ENCODE results near the gene NACC2.
A peak's percentile ranks its signal among the peaks of the same experiment; 100 is the strongest.

Gene NACC2

GRCh38 chr9:136021872-136022681 lies 73.0 kb downstream of the NACC2 start:
- DNase-seq (ENCODE audit: low spot score): no peak

GRCh38 chr9:136021171-136021871 lies 73.8 kb downstream of the NACC2 start:
- peak; percentile 45 for DNase-seq (ENCODE audit: low spot score)

GRCh38 chr9:136020671-136021070 lies 74.4 kb downstream of the NACC2 start:
- DNase-seq (ENCODE audit: low spot score): no peak

GRCh38 chr9:136020206-136020605 lies 74.9 kb downstream of the NACC2 start:
- DNase-seq (ENCODE audit: low spot score): no peak

GRCh38 chr9:136019681-136020060 lies 75.4 kb downstream of the NACC2 start:
- no peak for DNase-seq (ENCODE audit: low spot score)

- DNase-seq (ENCODE audit: low spot score): no peak
Observed at GRCh38 chr9:136019041-136019680, 75.9 kb downstream of the NACC2 start.

- no peak for DNase-seq (ENCODE audit: low spot score)
Observed at GRCh38 chr9:136018257-136019031, 76.6 kb downstream of the NACC2 start.

- DNase-seq (ENCODE audit: low spot score): no peak
Observed at GRCh38 chr9:136017289-136018190, 77.5 kb downstream of the NACC2 start.

- no peak for DNase-seq (ENCODE audit: low spot score)
Observed at GRCh38 chr9:136016572-136017288, 78.4 kb downstream of the NACC2 start.

GRCh38 chr9:136015656-136016571 lies 79.2 kb downstream of the NACC2 start:
- no peak for DNase-seq (ENCODE audit: low spot score)

- no peak for DNase-seq (ENCODE audit: low spot score)
Observed at GRCh38 chr9:136014924-136015633, 80.0 kb downstream of the NACC2 start.

- DNase-seq (ENCODE audit: low spot score): no peak
Observed at GRCh38 chr9:136014147-136014923, 80.8 kb downstream of the NACC2 start.

GRCh38 chr9:136013524-136014034 lies 81.5 kb downstream of the NACC2 start:
- DNase-seq (ENCODE audit: low spot score): no peak

GRCh38 chr9:136013116-136013515 lies 82.0 kb downstream of the NACC2 start:
- DNase-seq (ENCODE audit: low spot score): no peak

- DNase-seq (ENCODE audit: low spot score): no peak
Observed at GRCh38 chr9:136012651-136013050, 82.4 kb downstream of the NACC2 start.

GRCh38 chr9:136011703-136012496 lies 83.2 kb downstream of the NACC2 start:
- no peak for DNase-seq (ENCODE audit: low spot score)

- no peak for DNase-seq (ENCODE audit: low spot score)
Observed at GRCh38 chr9:136011376-136011702, 83.8 kb downstream of the NACC2 start.

All from hematopoietic multipotent progenitor cell treated with erythropoietin and hydrocortisone succinate and interleukin-3 and kit ligand, for 15 days (in vitro differentiated cells).